ENCODE measurements around the gene SNX9.

GRCh38 chr6:157792671-157793070 is 30.4 kb upstream of the SNX9 start:
- TF ChIP-seq, protein P1, sequence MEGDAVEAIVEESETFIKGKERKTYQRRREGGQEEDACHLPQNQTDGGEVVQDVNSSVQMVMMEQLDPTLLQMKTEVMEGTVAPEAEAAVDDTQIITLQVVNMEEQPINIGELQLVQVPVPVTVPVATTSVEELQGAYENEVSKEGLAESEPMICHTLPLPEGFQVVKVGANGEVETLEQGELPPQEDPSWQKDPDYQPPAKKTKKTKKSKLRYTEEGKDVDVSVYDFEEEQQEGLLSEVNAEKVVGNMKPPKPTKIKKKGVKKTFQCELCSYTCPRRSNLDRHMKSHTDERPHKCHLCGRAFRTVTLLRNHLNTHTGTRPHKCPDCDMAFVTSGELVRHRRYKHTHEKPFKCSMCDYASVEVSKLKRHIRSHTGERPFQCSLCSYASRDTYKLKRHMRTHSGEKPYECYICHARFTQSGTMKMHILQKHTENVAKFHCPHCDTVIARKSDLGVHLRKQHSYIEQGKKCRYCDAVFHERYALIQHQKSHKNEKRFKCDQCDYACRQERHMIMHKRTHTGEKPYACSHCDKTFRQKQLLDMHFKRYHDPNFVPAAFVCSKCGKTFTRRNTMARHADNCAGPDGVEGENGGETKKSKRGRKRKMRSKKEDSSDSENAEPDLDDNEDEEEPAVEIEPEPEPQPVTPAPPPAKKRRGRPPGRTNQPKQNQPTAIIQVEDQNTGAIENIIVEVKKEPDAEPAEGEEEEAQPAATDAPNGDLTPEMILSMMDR (IDR thresholded peaks at IDR 0.05; ENCODE audit: low read length), result no peak
- no peak for TF ChIP-seq EZH2 (IDR thresholded peaks at IDR 0.05; ENCODE audit: borderline replicate concordance, low read length)
